ENCODE measurements around the gene SLMAP.

The SLMAP gene

DNA sequence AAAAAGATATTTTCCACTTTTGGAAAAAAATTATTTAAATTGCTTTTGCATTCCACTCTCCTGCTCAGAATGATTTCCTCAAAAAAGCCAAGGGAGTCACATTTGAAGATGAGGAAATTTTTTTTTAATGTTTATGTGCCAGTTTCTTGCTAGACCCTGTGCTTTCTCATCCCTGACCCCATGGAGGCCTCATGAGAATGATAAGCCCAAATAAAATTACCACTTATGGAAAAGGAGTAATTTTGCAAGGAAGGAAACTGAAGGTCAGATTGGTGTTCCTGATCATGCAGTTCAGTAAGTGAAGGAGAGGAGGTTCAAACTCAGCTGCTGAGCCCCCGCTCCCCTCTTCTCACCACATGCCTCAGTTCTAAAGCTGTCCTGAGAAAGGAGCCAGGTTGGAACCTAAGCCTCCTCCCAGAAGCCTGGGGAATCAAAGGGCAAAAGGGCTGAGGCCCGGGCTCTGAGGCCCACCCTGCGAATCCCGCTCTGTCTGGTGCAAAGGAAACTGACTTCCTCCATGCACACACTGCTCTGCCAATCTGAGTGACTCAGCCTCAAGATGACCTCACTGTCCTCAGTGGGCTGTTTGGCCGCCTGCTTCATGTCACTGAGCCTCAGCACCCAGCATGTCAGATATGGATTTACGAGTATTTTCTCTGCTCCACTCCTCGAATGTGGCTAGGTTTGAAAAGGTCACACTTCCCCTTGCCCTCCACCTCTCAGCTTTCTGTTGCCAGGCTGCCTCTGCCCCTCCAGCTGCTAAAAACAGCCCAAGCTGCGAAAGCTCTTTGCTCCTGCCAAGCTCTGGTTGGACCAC lies 195.2 kb downstream of the SLMAP start:
- no peak for TF ChIP-seq GATA3 (IDR thresholded peaks at IDR 0.05; ENCODE audit: low read depth, low read length)

DNA sequence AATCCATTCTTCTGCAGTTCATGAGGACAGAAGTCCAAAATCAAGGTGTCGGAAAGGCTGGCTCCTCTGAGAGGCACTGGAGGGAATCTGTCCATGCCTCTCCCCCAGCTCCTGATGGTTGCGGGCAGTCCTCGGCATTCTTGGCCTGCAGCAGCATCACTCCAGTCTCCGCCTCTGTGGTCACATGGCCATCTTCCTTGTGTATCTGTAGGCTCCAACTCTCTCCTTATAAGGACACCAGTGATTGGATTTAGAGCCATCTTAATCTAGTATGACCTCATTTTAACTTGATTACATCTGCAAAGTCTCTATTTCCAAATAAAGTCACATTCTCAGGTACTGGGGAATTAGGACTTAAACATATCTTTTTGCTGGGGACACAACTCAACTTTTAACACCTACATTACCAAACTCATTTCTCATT lies 196.1 kb downstream of the SLMAP start:
- TF ChIP-seq GATA2 (IDR thresholded peaks at IDR 0.05; ENCODE audit: low read depth, low read length), result no peak

DNA sequence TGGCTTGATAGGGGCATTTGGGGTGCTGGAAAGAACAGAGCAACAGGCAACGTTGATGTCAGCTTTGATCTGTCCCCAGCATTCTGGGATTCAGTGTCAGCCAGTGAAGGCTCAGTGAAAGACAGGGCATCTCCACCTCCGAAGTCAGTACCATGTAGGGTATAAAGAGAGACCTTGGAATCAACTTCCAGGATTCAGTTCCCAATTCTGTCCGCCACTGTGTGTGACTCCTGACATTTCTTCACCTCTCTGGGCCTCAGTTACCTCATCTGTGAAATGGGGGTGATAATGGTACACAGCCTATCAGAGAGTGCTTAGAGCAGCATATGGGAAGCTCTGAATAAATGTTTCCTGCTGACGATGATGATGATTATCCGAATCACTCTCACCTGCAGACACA lies 196.5 kb downstream of the SLMAP start:
- TF ChIP-seq GATA2 (IDR thresholded peaks at IDR 0.05; ENCODE audit: low read depth, low read length) (no peak), GATA3 (IDR thresholded peaks at IDR 0.05; ENCODE audit: low read depth, low read length) (no peak)

DNA sequence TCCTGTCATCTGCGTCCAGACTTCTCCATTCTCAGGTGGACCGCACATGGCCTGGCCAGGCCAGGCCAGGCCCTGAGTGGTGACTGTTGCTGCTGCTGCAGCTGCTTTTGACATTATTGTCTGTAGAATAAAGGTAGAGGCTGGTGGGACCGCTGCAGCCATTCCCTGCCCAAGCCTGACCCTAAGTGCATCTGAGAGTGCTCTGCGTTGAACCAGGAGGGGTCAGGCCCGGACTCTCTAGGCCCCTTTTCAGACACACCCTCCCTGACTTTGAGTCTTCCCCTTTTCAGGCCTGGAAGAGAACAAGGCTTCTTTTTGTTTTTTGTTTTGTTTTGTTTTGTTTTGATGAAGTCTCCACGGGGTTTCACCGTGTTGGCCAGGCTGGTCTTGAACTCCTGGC lies 197.5 kb downstream of the SLMAP start:
- no peak for TF ChIP-seq GATA3 (IDR thresholded peaks at IDR 0.05; ENCODE audit: low read depth, low read length)
- no peak for TF ChIP-seq GATA2 (IDR thresholded peaks at IDR 0.05; ENCODE audit: low read depth, low read length)

DNA sequence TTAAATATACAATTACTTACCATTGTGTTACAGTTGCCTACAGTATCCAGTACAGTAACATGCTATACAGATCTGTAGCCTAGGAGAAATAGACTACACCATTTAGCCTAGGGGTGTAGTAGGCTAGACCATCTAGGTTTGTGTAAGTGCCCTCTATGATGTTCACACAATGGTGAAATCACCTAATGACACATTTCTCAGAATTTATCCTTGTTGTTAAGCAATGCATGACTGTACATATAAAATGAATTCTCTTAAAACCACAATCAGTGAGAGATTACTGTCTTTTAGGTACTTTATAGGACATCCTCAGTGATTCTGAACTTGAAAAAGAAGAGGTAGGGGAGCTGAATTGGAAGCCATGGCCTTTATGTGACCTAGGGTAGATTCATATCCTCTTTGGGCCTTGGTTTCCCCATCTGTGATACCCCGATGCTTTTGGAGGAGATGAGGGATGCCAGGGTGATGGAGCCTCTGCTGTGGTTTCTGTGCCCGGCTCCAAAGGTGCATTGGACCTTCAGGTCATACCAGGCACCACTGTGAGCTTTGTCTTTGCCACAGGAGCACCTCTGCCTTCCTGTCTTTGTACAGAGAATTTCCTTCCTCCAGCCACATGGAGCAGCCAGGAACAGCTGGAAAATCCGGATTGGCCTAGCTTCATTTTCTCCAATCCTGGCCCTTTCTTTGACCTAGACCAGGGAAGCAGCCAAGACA lies 200.2 kb downstream of the SLMAP start:
- no peak for TF ChIP-seq GATA3 (IDR thresholded peaks at IDR 0.05; ENCODE audit: low read depth, low read length)
- no peak for TF ChIP-seq GATA2 (IDR thresholded peaks at IDR 0.05; ENCODE audit: low read depth, low read length)

DNA sequence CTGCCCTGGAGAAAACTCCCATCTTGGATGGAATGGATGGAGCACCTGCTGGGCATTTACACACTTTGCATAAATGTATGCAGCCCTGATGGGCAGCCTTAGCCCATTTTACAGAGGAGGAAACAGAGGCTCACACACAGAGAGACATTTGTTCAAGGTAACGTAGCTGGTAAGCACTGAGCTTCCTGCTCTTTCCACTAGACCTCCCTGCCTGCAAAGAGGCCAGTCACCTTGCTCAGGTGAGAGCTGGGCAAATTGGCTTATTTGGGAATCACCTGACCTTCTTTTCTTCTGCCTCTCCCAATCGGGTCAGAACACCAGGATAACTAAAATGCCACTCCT lies 200.7 kb downstream of the SLMAP start:
- no peak for TF ChIP-seq GATA2 (IDR thresholded peaks at IDR 0.05; ENCODE audit: low read depth, low read length)
- TF ChIP-seq GATA3 (IDR thresholded peaks at IDR 0.05; ENCODE audit: low read depth, low read length), result no peak

DNA sequence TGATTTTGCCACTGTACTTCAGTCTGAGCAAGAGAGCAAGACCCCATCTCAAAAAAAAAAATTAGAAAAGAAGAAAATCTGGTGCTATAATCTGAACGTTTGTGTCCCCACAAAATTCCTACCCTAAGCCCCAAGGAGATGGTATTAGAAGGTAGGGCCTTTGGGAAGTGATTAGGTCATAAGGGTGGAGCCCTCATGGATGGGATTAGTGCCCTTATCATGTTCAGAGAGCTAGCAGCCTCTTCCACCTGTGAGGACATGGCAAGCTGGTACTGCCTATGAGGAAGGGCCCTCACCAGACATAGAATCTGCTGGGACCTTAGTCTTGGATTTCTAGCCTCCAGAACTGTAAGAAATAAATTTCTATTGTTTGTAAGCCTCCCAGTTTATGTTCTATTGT lies 201.7 kb downstream of the SLMAP start:
- TF ChIP-seq GATA3 (IDR thresholded peaks at IDR 0.05; ENCODE audit: low read depth, low read length) (no peak), GATA2 (IDR thresholded peaks at IDR 0.05; ENCODE audit: low read depth, low read length) (no peak)

DNA sequence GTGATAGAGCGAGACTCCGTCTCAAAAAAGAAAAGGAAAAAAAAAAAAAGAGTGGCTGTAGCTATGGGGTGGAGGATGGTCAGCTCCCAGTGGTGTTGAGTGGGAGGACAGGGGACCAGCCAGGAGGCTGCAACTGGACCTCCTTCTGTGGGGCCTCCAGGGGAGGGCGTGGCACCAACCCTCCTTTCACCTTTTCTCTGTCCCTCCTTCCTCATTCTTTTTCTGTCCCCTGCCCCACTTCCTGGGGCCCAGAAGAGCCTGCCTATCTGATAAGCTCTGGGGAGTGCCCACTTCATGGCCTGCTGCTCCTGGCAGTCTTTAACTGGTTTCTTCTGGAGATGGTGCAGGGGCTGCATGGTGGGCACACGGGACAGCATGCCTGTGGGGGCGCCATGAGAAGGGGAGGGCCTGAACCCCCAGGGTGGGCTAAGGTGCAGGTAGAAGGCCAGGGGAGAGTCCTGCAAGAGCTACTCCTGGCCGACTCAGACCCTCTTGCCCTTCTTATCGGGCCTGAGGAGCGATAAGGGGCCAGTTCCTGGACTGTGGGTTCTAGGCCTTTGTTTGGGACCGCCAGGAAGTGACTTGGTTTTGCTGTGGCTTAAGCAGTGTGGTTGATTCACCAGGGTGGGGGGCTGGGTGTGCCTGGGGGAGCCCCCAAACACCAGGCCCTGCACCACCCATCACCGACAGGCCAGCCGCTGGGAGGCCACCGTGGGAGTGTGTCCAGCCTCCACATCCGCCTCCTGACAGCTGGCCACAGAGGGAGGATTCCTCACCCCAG lies 202.7 kb downstream of the SLMAP start:
- no peak for TF ChIP-seq GATA2 (IDR thresholded peaks at IDR 0.05; ENCODE audit: low read depth, low read length)
- no peak for TF ChIP-seq GATA3 (IDR thresholded peaks at IDR 0.05; ENCODE audit: low read depth, low read length)

DNA sequence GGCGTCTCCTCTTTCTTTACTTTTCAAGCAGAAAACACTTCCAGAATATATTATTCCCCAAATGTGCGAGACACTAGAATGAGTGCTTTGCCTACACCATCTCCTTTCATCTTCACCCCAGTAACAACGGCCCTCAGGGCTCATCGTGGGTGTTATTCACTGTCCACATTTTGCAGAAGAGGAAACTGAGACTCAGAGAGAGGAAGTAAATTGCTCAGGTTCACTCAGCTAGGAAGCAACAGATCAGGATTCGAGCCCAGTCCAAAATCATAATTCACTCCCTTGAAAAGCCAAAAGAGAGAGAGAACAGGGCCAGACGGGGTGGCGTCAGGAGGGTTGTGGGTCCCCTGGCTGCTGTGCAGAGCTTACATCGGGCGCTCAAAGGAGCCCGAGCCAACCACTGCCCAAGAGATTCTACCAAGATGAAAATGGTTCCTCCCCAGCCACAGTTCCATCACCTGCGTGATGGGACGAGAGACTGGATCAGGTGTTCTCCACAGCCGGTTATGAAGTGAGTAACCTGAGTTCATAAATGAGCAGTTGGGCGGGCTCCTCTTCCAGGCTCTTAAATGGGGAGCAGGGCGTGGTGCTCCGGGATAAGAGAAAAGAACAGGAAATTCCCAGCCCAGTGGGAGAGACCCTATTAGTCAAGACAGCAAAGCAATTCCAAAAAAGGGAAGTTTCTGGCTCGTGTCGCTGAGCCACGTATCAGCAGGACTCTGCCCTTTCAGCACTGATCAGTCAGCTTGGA lies 203.5 kb downstream of the SLMAP start:
- TF ChIP-seq GATA2 (IDR thresholded peaks at IDR 0.05; ENCODE audit: low read depth, low read length) (no peak), GATA3 (IDR thresholded peaks at IDR 0.05; ENCODE audit: low read depth, low read length) (no peak)

DNA sequence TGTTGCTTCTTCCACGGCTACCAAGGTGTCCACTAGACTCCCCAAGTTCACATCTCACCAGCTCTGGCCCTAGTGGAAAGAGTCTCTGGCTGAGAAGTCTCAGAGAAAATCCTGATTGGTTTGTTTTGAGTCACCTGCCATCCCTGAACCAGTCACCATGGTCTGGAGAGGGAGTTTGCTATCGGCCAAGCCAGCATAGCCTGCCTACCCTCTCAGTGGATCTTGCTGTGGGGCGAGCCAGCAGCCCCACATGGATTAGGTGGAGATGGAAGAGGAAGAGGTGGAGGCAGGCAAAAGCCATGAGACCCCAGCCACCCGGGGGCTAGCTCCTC lies 204.0 kb downstream of the SLMAP start:
- no peak for TF ChIP-seq GATA3 (IDR thresholded peaks at IDR 0.05; ENCODE audit: low read depth, low read length)
- no peak for TF ChIP-seq GATA2 (IDR thresholded peaks at IDR 0.05; ENCODE audit: low read depth, low read length)

DNA sequence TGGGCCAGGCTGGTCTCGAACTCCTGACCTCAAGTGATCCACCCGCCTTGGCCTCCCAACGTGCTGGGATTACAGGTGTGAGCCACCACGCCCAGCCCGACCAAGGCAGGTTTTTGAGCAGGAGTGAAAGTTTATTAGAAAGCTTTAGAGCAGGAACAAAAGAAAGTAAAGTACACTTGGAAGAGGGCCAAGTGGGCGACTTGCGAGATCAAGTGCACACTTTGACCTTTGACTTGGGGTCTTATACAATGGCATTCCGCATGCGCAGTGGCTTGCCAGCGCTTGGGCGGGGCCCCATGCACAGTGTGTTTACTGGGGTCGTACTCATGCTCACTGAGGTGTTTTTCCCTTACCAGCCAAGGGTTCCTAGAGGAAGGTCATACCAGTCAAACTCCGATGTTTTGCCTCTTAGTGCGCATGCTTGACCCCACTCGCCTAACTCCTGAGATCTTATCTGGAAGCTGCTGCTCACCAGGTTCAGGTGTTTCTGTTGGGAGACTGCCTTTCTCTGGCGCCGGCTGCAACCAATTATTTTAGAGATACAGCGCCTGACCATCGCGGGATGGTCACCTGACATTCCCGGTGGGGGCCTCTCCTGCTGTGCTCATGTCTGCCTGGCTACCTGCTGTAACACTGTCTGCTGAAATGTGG lies 205.2 kb downstream of the SLMAP start:
- TF ChIP-seq GATA2 (IDR thresholded peaks at IDR 0.05; ENCODE audit: low read depth, low read length) (no peak), GATA3 (IDR thresholded peaks at IDR 0.05; ENCODE audit: low read depth, low read length) (no peak)

DNA sequence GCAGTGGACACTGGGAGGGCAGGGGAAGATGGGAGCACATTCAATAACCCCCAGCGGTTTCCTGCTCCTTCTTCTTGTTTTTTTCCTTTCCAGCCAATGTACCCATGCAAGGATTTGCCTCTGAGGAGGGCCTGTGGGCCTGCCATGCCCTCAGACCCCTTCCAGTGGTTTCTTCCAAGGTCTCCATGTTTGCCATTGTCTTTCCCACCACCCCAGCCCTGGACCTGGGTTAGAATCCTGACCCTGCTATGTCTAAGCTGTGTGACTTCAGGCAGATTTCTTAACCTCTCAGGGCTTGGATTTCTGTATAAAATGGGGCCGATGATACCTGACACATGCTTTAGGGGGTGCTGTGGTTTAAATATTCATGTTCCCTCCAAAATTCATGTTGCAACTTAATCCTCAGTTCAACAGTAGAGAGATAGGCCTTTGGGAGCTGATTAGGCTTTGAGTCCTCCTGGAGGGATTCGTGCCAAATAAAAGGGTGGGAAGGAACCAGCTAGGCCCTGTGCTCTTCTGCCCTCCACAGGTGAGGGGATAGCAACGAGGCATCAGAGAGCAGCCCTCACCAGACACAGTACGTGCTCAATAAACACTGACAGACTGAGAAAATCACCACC lies 205.8 kb downstream of the SLMAP start:
- TF ChIP-seq GATA2 (IDR thresholded peaks at IDR 0.05; ENCODE audit: low read depth, low read length) (no peak), GATA3 (IDR thresholded peaks at IDR 0.05; ENCODE audit: low read depth, low read length) (no peak)

DNA sequence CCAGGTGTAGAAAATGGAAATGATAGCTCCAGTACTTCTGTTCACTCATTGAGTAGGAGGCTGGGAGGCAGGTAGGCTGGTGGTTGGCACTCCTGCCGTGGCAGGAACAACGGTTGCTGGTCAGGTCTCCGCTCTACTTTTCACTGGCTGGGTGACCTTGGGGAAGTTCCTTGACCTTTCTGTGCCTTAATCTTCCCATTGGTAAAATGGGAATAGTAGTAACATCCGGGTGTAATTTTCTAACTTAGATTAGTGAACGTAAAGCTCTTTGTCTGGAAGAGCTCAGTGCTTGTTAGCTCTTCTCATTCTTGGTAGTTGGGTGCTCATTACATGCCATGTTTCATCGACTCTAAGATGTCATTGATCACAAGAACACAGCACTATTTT lies 206.3 kb downstream of the SLMAP start:
- TF ChIP-seq GATA2 (IDR thresholded peaks at IDR 0.05; ENCODE audit: low read depth, low read length) (no peak), GATA3 (IDR thresholded peaks at IDR 0.05; ENCODE audit: low read depth, low read length) (no peak)

Measured in SH-SY5Y (cell line).